GM12873 (cell line): ENCODE results near the gene GNG5.

Experiments
- CTCF ChIP-seq: IDR thresholded peaks from 2 replicates; pipeline ENCODE4 v1.5.1; 2012; ENCODE audit warnings: low read depth, mild to moderate bottlenecking, moderate library complexity, low read length, control low read depth; ENCODE audit not compliant: insufficient read depth; ENCODE audit errors: missing control alignments

The GNG5 gene

DNA sequence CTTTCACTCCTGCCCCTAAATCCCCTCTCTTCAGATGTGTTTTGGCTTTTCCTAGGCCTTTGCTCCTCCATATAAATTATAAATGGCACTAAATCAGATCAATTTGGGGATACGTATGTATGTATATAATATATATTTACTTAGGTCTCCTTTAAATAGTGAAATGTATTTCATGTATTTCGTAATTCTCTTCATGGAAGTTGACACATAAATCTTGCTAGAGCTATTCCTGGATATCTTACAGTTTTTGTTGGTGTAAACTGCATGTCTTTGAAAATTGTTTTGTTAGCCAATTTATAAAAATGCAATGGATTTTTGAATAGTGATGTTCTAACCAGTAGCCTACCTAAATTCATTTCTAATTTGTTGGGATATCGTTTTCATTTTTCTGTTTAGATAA is 18.3 kb downstream of the GNG5 start:
- TF ChIP-seq CTCF = no peak

DNA sequence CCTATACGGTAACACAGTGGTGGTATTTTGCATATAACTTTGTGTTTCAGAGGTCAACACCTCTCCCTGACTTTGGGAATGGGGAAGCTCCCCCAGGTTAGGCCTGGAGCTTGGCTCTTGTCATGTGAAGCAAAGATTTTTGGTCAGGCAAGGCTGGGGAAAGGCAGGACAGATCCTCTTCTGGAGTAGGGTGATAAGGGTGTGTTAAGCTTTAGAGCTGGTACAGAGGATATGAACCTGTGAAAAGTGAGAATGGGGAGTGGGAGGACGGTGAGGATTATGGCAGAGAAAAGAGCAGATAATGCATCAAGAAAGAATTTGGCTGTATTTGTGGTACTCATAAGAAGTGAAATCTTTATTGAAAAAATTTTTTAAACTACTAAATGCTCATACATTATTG is 25.1 kb downstream of the GNG5 start:
- no peak for TF ChIP-seq CTCF

DNA sequence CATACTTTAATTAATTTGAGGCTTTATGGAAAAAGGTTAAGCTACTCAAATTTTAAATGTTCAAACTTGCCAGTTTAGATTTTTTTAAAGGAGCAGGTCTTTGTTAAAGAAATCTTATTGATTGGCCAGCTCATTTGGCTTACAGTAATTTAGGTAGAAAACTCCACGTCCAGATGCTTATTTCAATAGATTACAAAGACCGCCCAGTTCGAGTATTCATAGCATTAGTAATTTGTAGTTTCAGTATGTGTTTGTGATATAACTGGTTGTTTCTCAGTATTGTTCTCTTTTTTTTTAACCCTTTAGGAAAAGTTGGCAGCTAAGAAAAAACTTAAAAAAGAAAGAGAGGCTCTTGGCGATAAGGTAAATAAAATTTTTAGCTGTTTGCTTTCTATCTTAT is 25.7 kb downstream of the GNG5 start:
- no peak for TF ChIP-seq CTCF

DNA sequence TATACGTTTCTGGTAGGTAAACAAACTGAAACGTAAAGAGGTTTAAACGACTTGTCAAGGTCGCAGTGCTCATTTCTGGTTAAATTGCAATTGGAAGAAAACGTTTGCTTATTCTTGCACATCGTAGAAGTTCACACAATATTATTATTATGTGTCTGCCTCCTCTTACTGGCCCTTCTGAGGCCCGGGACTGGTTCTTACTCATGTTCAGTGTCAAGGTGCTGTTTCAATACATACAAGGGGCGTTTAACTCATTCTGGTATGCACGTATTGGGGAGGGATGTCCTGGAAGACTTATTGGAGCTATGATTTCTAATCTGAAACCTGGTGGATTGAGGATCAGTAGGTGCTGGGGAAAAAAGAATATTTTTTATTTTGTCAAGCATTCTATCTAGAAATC is 26.4 kb downstream of the GNG5 start:
- TF ChIP-seq CTCF = no peak

DNA sequence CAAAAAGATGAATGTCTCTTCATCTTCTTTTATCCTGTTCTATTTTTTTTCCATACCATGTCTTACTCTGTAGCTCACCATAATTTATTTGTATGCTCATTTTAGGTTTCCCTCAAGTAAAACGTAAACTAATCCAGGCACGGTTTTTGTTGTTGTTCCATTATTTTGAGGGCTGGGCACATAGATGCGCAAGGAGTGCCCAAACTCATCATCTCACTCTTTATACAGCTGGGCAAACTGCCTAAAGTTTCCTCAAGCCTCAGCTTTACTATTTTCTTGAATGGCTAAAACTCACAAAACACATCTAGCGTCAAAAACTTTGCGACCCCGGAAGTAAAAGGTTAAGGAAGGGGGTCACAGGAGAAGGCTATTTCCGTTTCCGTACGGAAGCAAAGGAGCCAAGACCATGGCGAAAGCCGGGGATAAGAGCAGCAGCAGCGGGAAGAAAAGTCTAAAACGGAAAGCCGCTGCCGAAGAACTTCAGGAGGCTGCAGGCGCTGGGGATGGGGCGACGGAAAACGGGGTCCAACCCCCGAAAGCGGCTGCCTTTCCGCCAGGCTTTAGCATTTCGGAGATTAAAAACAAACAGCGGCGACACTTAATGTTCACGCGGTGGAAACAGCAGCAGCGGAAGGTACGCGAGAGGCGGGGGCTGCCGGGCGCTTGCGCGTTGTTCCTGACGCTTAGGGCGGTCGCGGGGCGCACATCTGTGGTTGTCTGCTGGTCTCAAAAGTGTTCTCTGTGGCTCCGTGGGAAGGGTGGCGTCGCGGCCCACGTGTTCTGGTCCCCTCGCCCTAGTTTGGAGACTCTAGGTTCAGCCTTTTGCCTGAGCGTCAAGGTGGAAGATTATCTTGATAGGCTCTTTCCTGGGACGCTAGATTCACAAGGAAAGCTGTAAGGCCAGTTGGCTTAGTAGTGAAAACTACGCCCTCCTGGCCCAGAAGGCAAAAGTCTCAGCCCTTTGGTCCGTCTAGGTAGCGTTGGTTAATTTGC is 27.2 kb downstream of the GNG5 start, which contains the start of gene RPF1:
TSS of gene RPF1 (plus strand) at position 391 of the 993 bp plus-strand sequence. CDS start at position 407, 16 bp downstream.
- TF ChIP-seq CTCF = no peak

- TF ChIP-seq CTCF = no peak
Measured at GRCh38 chr1:84476225-84476624, 30.2 kb downstream of the GNG5 start.

- TF ChIP-seq CTCF = no peak
Measured at GRCh38 chr1:84467298-84467697, 39.1 kb downstream of the GNG5 start.
